HepG2 (cell line): ENCODE results near the gene GADD45GIP1. TPM values are rescaled to one million over a fixed set of nuclear protein-coding genes. Genes with fewer than 3 reads are reported as not detected.

Source experiments
- AGO2 ChIP-seq: fragments of 200-400 bp; formaldehyde crosslinking; optimal IDR thresholded peaks from 2 replicates; pipeline ENCODE3; 2017; ENCODE audit warnings: mild to moderate bottlenecking, low read depth, low read length, moderate library complexity
- BORCS8-MEF2B ChIP-seq: sonication (generic); formaldehyde crosslinking; IDR thresholded peaks from 2 replicates; pipeline ENCODE4 v1.8.0; 2022; ENCODE audit warnings: mild to moderate bottlenecking, missing genetic modification reagents
- IRF1 ChIP-seq: sonication (generic); formaldehyde crosslinking; IDR thresholded peaks from 2 replicates; pipeline ENCODE4 v1.4.0; 2020; ENCODE audit warnings: low read depth, mild to moderate bottlenecking, missing genetic modification reagents
- KDM1A ChIP-seq: IDR thresholded peaks from 2 replicates; pipeline ENCODE4 v1.6.1; 2016; ENCODE audit warnings: missing compliant biosample characterization
- NPAS2 ChIP-seq: sonication (generic); formaldehyde crosslinking; IDR thresholded peaks from 2 replicates; pipeline ENCODE4 v1.8.0; 2022; ENCODE audit warnings: mild to moderate bottlenecking, missing genetic modification reagents, borderline replicate concordance
- RBAK ChIP-seq: sonication (generic); formaldehyde crosslinking; IDR thresholded peaks from 2 replicates; pipeline ENCODE4 v1.5.1; 2020; ENCODE audit warnings: mild to moderate bottlenecking, missing genetic modification reagents
- ZBTB14 ChIP-seq: sonication (generic); formaldehyde crosslinking; IDR thresholded peaks from 2 replicates; pipeline ENCODE4 v1.4.0; 2020; ENCODE audit warnings: missing genetic modification reagents
- ZFP36 ChIP-seq: fragments of 150-350 bp; IDR thresholded peaks from 2 replicates; pipeline ENCODE4 v1.6.1; 2018; ENCODE audit warnings: borderline replicate concordance, low read length, low read depth; ENCODE audit not compliant: partially characterized antibody
- ZNF232 ChIP-seq: sonication (generic); formaldehyde crosslinking; IDR thresholded peaks from 2 replicates; pipeline ENCODE4 v1.4.0; 2020; ENCODE audit warnings: missing genetic modification reagents, borderline replicate concordance
- ZNF234 ChIP-seq: sonication (generic); formaldehyde crosslinking; conservative IDR thresholded peaks from 2 replicates; pipeline ENCODE4 v1.5.1; 2020; ENCODE audit warnings: mild to moderate bottlenecking, missing genetic modification reagents
- ZNF576 ChIP-seq: sonication (generic); formaldehyde crosslinking; IDR thresholded peaks from 2 replicates; pipeline ENCODE4 v1.4.0; 2020; ENCODE audit warnings: mild to moderate bottlenecking, missing genetic modification reagents
- polyA plus RNA-seq, 8 experiments: library from polyadenylated mRNA; depleted of rRNA in 3 of 8; stranded (reverse) in 7 of 8; unstranded in 1 of 8; fragments of >200 nt; fragmentation: Illumina TruSeq in 4 of 8; extraction: Trizol in 4 of 8; gene quantifications; 2 replicates each; pipeline versions ENCODE4 v1.2.1 to v1.2.3, GENCODE V29; 2011 to 2016; ENCODE audit warnings: low read depth in 4 of 8, missing spikeins in 1 of 8, mixed read lengths in 1 of 8; ENCODE audit not compliant: insufficient read depth in 1 of 8
- total RNA-seq, 5 experiments: library from RNA; depleted of rRNA; stranded (reverse); fragments of >200 nt; fragmentation: Illumina TruSeq; extraction: Trizol; gene quantifications; 2 replicates each; pipeline ENCODE4 v1.2.3, GENCODE V29; 2016; ENCODE audit warnings: low read depth in 1 of 5
- TF ChIP-seq, protein P1 (sequence below): sonication (generic); formaldehyde crosslinking; IDR thresholded peaks from 2 replicates; pipeline ENCODE4 v1.5.0; 2020; ENCODE audit warnings: missing genetic modification reagents
- TF ChIP-seq, protein P2 (sequence below): sonication (generic); formaldehyde crosslinking; IDR thresholded peaks from 2 replicates; pipeline ENCODE4 v1.4.0; 2020; ENCODE audit warnings: low read depth, missing genetic modification reagents
- TF ChIP-seq, protein P3 (sequence below): sonication (generic); formaldehyde crosslinking; IDR thresholded peaks from 2 replicates; pipeline ENCODE4 v1.4.0; 2020; ENCODE audit warnings: missing genetic modification reagents
- TF ChIP-seq, protein P4 (sequence below): sonication (generic); formaldehyde crosslinking; IDR thresholded peaks from 2 replicates; pipeline ENCODE4 v1.9.0; 2021; ENCODE audit warnings: missing genetic modification reagents, borderline replicate concordance

The GADD45GIP1 gene
- total and polyA plus RNA-seq, 2 of the 13 experiments (the other 11 are each of a cell fraction or from before 2014, with no cell fraction given), result 24.6 to 30.7 TPM

DNA sequence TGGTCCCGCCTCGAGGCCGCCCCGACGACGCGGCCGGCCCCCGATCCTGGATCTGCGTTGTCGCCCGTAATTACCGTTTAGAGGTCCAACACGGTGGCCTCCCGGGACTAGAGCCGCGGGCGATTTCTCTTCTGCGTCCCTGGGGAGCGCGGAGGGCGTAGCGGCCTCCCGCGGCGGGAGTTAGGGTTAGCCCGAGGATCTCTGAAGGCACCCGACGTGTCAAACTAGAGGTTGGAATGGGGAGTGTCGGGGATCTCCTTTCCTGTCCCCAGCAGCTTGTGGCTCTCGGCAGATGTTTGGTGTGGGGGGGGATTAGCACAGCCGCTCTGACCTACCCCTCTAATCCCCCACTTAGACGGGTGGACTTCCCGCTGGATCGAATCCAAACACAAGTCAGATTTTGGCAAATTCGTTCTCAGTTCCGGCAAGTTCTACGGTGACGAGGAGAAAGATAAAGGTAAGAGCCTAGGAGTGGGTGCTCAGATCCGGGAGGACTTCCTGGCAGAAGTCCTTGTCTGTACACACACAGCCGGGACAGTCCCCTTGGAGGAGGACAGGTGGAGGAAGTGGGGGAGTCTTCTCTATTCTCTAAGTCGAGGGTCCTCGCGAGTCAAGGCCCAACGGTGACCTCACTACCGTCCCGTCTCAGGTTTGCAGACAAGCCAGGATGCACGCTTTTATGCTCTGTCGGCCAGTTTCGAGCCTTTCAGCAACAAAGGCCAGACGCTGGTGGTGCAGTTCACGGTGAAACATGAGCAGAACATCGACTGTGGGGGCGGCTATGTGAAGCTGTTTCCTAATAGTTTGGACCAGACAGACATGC is 18.0 kb downstream of the GADD45GIP1 start (continued):
- TF ChIP-seq NPAS2 (CRISPR knock-in tag) (no peak), ZFP36 (no peak), BORCS8-MEF2B (CRISPR knock-in tag) (0 out of 2 replicates have a peak, but pooled peaks have one; percentile 15), ZNF234 (CRISPR knock-in tag) (no peak), AGO2 (peak; percentile 94), ZNF232 (CRISPR knock-in tag) (no peak), KDM1A (CRISPR knock-in tag) (no peak), RBAK (CRISPR knock-in tag) (no peak), ZNF576 (CRISPR knock-in tag) (no peak), IRF1 (CRISPR knock-in tag) (no peak), ZBTB14 (no peak)
- TF ChIP-seq, protein P1, sequence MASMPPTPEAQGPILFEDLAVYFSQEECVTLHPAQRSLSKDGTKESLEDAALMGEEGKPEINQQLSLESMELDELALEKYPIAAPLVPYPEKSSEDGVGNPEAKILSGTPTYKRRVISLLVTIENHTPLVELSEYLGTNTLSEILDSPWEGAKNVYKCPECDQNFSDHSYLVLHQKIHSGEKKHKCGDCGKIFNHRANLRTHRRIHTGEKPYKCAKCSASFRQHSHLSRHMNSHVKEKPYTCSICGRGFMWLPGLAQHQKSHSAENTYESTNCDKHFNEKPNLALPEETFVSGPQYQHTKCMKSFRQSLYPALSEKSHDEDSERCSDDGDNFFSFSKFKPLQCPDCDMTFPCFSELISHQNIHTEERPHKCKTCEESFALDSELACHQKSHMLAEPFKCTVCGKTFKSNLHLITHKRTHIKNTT (CRISPR knock-in tag), result no peak
- TF ChIP-seq, protein P2, sequence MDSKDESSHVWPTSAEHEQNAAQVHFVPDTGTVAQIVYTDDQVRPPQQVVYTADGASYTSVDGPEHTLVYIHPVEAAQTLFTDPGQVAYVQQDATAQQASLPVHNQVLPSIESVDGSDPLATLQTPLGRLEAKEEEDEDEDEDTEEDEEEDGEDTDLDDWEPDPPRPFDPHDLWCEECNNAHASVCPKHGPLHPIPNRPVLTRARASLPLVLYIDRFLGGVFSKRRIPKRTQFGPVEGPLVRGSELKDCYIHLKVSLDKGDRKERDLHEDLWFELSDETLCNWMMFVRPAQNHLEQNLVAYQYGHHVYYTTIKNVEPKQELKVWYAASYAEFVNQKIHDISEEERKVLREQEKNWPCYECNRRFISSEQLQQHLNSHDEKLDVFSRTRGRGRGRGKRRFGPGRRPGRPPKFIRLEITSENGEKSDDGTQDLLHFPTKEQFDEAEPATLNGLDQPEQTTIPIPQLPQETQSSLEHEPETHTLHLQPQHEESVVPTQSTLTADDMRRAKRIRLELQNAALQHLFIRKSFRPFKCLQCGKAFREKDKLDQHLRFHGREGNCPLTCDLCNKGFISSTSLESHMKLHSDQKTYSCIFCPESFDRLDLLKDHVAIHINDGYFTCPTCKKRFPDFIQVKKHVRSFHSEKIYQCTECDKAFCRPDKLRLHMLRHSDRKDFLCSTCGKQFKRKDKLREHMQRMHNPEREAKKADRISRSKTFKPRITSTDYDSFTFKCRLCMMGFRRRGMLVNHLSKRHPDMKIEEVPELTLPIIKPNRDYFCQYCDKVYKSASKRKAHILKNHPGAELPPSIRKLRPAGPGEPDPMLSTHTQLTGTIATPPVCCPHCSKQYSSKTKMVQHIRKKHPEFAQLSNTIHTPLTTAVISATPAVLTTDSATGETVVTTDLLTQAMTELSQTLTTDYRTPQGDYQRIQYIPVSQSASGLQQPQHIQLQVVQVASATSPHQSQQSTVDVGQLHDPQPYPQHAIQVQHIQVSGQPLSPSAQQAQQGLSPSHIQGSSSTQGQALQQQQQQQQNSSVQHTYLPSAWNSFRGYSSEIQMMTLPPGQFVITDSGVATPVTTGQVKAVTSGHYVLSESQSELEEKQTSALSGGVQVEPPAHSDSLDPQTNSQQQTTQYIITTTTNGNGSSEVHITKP (CRISPR knock-in tag), result no peak
- TF ChIP-seq, protein P3, sequence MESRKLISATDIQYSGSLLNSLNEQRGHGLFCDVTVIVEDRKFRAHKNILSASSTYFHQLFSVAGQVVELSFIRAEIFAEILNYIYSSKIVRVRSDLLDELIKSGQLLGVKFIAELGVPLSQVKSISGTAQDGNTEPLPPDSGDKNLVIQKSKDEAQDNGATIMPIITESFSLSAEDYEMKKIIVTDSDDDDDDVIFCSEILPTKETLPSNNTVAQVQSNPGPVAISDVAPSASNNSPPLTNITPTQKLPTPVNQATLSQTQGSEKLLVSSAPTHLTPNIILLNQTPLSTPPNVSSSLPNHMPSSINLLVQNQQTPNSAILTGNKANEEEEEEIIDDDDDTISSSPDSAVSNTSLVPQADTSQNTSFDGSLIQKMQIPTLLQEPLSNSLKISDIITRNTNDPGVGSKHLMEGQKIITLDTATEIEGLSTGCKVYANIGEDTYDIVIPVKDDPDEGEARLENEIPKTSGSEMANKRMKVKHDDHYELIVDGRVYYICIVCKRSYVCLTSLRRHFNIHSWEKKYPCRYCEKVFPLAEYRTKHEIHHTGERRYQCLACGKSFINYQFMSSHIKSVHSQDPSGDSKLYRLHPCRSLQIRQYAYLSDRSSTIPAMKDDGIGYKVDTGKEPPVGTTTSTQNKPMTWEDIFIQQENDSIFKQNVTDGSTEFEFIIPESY (CRISPR knock-in tag), result no peak
- TF ChIP-seq, protein P4, sequence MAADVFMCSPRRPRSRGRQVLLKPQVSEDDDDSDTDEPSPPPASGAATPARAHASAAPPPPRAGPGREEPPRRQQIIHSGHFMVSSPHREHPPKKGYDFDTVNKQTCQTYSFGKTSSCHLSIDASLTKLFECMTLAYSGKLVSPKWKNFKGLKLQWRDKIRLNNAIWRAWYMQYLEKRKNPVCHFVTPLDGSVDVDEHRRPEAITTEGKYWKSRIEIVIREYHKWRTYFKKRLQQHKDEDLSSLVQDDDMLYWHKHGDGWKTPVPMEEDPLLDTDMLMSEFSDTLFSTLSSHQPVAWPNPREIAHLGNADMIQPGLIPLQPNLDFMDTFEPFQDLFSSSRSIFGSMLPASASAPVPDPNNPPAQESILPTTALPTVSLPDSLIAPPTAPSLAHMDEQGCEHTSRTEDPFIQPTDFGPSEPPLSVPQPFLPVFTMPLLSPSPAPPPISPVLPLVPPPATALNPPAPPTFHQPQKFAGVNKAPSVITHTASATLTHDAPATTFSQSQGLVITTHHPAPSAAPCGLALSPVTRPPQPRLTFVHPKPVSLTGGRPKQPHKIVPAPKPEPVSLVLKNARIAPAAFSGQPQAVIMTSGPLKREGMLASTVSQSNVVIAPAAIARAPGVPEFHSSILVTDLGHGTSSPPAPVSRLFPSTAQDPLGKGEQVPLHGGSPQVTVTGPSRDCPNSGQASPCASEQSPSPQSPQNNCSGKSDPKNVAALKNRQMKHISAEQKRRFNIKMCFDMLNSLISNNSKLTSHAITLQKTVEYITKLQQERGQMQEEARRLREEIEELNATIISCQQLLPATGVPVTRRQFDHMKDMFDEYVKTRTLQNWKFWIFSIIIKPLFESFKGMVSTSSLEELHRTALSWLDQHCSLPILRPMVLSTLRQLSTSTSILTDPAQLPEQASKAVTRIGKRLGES (CRISPR knock-in tag), result no peak; the same call in 1 of the 2 replicates
